ENCODE measurements around the gene CYP27B1. TPM values are rescaled to one million over a fixed set of nuclear protein-coding genes. Genes with fewer than 3 reads are reported as not detected.

CYP27B1 gene
- total RNA-seq, 1 experiment from 2014 or later = 6.9 TPM

GRCh38 chr12:57781244-57781643, 14.4 kb upstream of the CYP27B1 start:
- Mint-ChIP-seq H3K27me3 (ENCODE audit: insufficient read depth, unreplicated experiment) (no peaks in the 10 kb centered on the region), H3K9me3 (ENCODE audit: unreplicated experiment) (no peaks in the 10 kb centered on the region), H3K4me1 (ENCODE audit: low read depth, unreplicated experiment) (no peaks in the 10 kb centered on the region), H3K4me3 (ENCODE audit: unreplicated experiment) (no peak overlapping the region), H3K27ac (ENCODE audit: unreplicated experiment) (no peak overlapping the region), H3K36me3 (ENCODE audit: insufficient read depth, unreplicated experiment) (peaks cover 15% of the 10 kb centered on the region)
- no peak for TF ChIP-seq CTCF (IDR thresholded peaks at IDR 0.05; ENCODE audit: insufficient read depth in 1 of 2, low read depth in 1 of 2, low read length in 1 of 2, severe bottlenecking in 1 of 2, unreplicated experiment in 1 of 2)
- ChIA-PET CTCF (interaction anchor here (0.6 to 1.0 kb wide), 4 partner anchors 9 to 1090 kb away, joined by 3 to 5 read pairs (median 4); partner anchors contain the start of genes EEF1AKMT3 and METTL1), POLR2A (interaction anchor here (0.7 kb wide), 1 partner anchor 9 kb away, joined by 3 read pairs; the partner anchor contains the start of genes EEF1AKMT3 and METTL1)
- no peaks in the 10 kb centered on the region for H3K9me3 ChIP-seq
- H3K36me3 ChIP-seq (ENCODE audit: control insufficient read depth, insufficient read depth, low read length) = no peaks in the 10 kb centered on the region
- intact Hi-C loops (cut with micrococcal nuclease; ENCODE audit: unreplicated experiment) = no loop called here
- BruUV-seq (replicated peaks) = no TSS peak
- H3K4me1 ChIP-seq = no peaks in the 10 kb centered on the region
- DNase-seq = no peak
- no peak overlapping the region for H3K4me3 ChIP-seq (ENCODE audit: low read depth, low read length)
- no peaks in the 10 kb centered on the region for H3K27me3 ChIP-seq (replicated peaks; ENCODE audit: control insufficient read depth, insufficient read depth, low read length)

- H3K27ac Mint-ChIP-seq (ENCODE audit: unreplicated experiment) = no peak overlapping the region
- no TSS peak for BruUV-seq (replicated peaks)
- no peaks in the 10 kb centered on the region for H3K9me3 ChIP-seq
- H3K4me1 Mint-ChIP-seq (ENCODE audit: low read depth, unreplicated experiment) = no peaks in the 10 kb centered on the region
- H3K4me1 ChIP-seq = no peaks in the 10 kb centered on the region
- no peak overlapping the region for H3K4me3 ChIP-seq (ENCODE audit: low read depth, low read length)
- peaks cover 15% of the 10 kb centered on the region for H3K36me3 Mint-ChIP-seq (ENCODE audit: insufficient read depth, unreplicated experiment)
- no peaks in the 10 kb centered on the region for H3K9me3 Mint-ChIP-seq (ENCODE audit: unreplicated experiment)
- H3K27me3 ChIP-seq (replicated peaks; ENCODE audit: control insufficient read depth, insufficient read depth, low read length) = no peaks in the 10 kb centered on the region
- ChIA-PET CTCF (interaction anchor here (1.0 to 1.2 kb wide), 2 partner anchors 8 to 21 kb away, joined by 3 read pairs; partner anchors contain the start of genes EEF1AKMT3 and METTL1), POLR2A (no interaction called here)
- H3K27me3 Mint-ChIP-seq (ENCODE audit: insufficient read depth, unreplicated experiment) = no peaks in the 10 kb centered on the region
- intact Hi-C loops (cut with micrococcal nuclease; ENCODE audit: unreplicated experiment) = no loop called here
- no peak for TF ChIP-seq CTCF (IDR thresholded peaks at IDR 0.05; ENCODE audit: insufficient read depth in 1 of 2, low read depth in 1 of 2, low read length in 1 of 2, severe bottlenecking in 1 of 2, unreplicated experiment in 1 of 2)
- H3K36me3 ChIP-seq (ENCODE audit: control insufficient read depth, insufficient read depth, low read length) = no peaks in the 10 kb centered on the region
- no peak for DNase-seq
- no peak overlapping the region for H3K4me3 Mint-ChIP-seq (ENCODE audit: unreplicated experiment)
Observed at GRCh38 chr12:57780284-57780897, 13.5 kb upstream of the CYP27B1 start.

GRCh38 chr12:57779736-57780135, 12.9 kb upstream of the CYP27B1 start:
- POLR2A ChIA-PET = no interaction called here

More at GRCh38 chr12:57779736-57780135, 12.9 kb upstream of the CYP27B1 start:
- Mint-ChIP-seq H3K27me3 (ENCODE audit: insufficient read depth, unreplicated experiment) (no peaks in the 10 kb centered on the region), H3K4me1 (ENCODE audit: low read depth, unreplicated experiment) (no peaks in the 10 kb centered on the region), H3K9me3 (ENCODE audit: unreplicated experiment) (no peaks in the 10 kb centered on the region), H3K27ac (ENCODE audit: unreplicated experiment) (no peak overlapping the region), H3K4me3 (ENCODE audit: unreplicated experiment) (no peak overlapping the region), H3K36me3 (ENCODE audit: insufficient read depth, unreplicated experiment) (peaks cover 15% of the 10 kb centered on the region)
- BruUV-seq (replicated peaks) = no TSS peak
- no peaks in the 10 kb centered on the region for H3K27me3 ChIP-seq (replicated peaks; ENCODE audit: control insufficient read depth, insufficient read depth, low read length)
- no peak overlapping the region for H3K4me3 ChIP-seq (ENCODE audit: low read depth, low read length)
- CTCF ChIA-PET = interaction anchor here (1.2 kb wide), 1 partner anchor 20 kb away, joined by 3 read pairs; no protein-coding TSS in a partner anchor
- no peak for TF ChIP-seq CTCF (IDR thresholded peaks at IDR 0.05; ENCODE audit: insufficient read depth in 1 of 2, low read depth in 1 of 2, low read length in 1 of 2, severe bottlenecking in 1 of 2, unreplicated experiment in 1 of 2)
- intact Hi-C loops (cut with micrococcal nuclease; ENCODE audit: unreplicated experiment) = no loop called here
- no peaks in the 10 kb centered on the region for H3K36me3 ChIP-seq (ENCODE audit: control insufficient read depth, insufficient read depth, low read length)
- H3K9me3 ChIP-seq = no peaks in the 10 kb centered on the region
- no peaks in the 10 kb centered on the region for H3K4me1 ChIP-seq
- no peak for DNase-seq
